WTC11 (cell line): ENCODE results near the gene DOP1B. TPM values are rescaled to one million over a fixed set of nuclear protein-coding genes. Genes with fewer than 3 reads are reported as not detected.

Source experiments
- ATAC-seq: fragments of 200-7000 bp; cut with Tn5 transposase; 2 replicates; pipeline ENCODE4 v1.10.0; 2021; ENCODE audit warnings: mild to moderate bottlenecking, moderate library complexity
- CTCF ChIA-PET: fragments of 300-600 bp; sonication (Branson Sonifier 250); formaldehyde crosslinking; loops from one replicate; lab custom pipeline; 2021; ENCODE audit warnings: antibody characterized with exemption; lab: Charles Lee
- POLR2A ChIA-PET: fragments of 350-600 bp; sonication (Branson Sonifier 250); formaldehyde crosslinking; loops from one replicate; lab custom pipeline; 2021; ENCODE audit warnings: antibody characterized with exemption; lab: Charles Lee
- DNase-seq: peaks from one replicate; pipeline ENCODE4 v3.0.0; 2021; ENCODE audit warnings: low spot score
- H3K27ac Mint-ChIP-seq: 2 replicates; pipeline ENCODE4 v1.8.0; 2021; ENCODE audit warnings: mixed read lengths
- H3K27me3 Mint-ChIP-seq: 2 replicates; pipeline ENCODE4 v1.8.0; 2021; ENCODE audit warnings: low read depth, mild to moderate bottlenecking, moderate library complexity, mixed read lengths
- H3K36me3 Mint-ChIP-seq: 2 replicates; pipeline ENCODE4 v1.8.0; 2021; ENCODE audit warnings: mixed read lengths
- H3K4me1 Mint-ChIP-seq: 2 replicates; pipeline ENCODE4 v1.8.0; 2022; ENCODE audit warnings: mixed read lengths
- H3K4me3 Mint-ChIP-seq: 2 replicates; pipeline ENCODE4 v1.8.0; 2021; ENCODE audit warnings: mild to moderate bottlenecking, moderate library complexity, mixed read lengths
- H3K9me3 Mint-ChIP-seq: 2 replicates; pipeline ENCODE4 v1.8.0; 2021; ENCODE audit warnings: mixed read lengths
- AFF4 ChIP-seq: sonication (generic); formaldehyde crosslinking; IDR thresholded peaks from 2 replicates; pipeline ENCODE4 v1.8.1; 2023; ENCODE audit warnings: mild to moderate bottlenecking, missing genetic modification reagents, borderline replicate concordance
- CREM ChIP-seq: sonication (generic); formaldehyde crosslinking; IDR thresholded peaks from 2 replicates; pipeline ENCODE4 v1.8.1; 2022; ENCODE audit warnings: mild to moderate bottlenecking, missing genetic modification reagents, moderate library complexity
- E2F5 ChIP-seq: sonication (generic); formaldehyde crosslinking; IDR thresholded peaks from 2 replicates; pipeline ENCODE4 v1.8.1; 2022; ENCODE audit warnings: mild to moderate bottlenecking, moderate library complexity, missing genetic modification reagents
- ERG ChIP-seq: fragments of 250-450 bp; sonication (Bioruptor Pico); IDR thresholded peaks from 2 replicates; pipeline ENCODE4 v1.8.0; 2021; ENCODE audit warnings: mild to moderate bottlenecking
- ETV6 ChIP-seq: sonication (generic); formaldehyde crosslinking; IDR thresholded peaks from 2 replicates; pipeline ENCODE4 v1.8.1; 2022; ENCODE audit warnings: mild to moderate bottlenecking, missing genetic modification reagents
- FOXP4 ChIP-seq: sonication (generic); formaldehyde crosslinking; IDR thresholded peaks from 2 replicates; pipeline ENCODE4 v1.8.0; 2022; ENCODE audit warnings: mild to moderate bottlenecking, missing genetic modification reagents
- GABPB1 ChIP-seq: sonication (generic); formaldehyde crosslinking; IDR thresholded peaks from 2 replicates; pipeline ENCODE4 v1.8.1; 2023; ENCODE audit warnings: mild to moderate bottlenecking, missing genetic modification reagents
- GTF2I ChIP-seq: fragments of 250-450 bp; sonication (Bioruptor Pico); conservative IDR thresholded peaks from 2 replicates; pipeline ENCODE4 v1.4.0; 2021; ENCODE audit warnings: mild to moderate bottlenecking
- HMGXB4 ChIP-seq: sonication (generic); formaldehyde crosslinking; IDR thresholded peaks from 2 replicates; pipeline ENCODE4 v1.8.1; 2023; ENCODE audit warnings: mild to moderate bottlenecking, moderate library complexity, missing genetic modification reagents
- IRF2 ChIP-seq: sonication (generic); formaldehyde crosslinking; IDR thresholded peaks from 2 replicates; pipeline ENCODE4 v1.8.0; 2022; ENCODE audit warnings: low read depth, missing genetic modification reagents, borderline replicate concordance
- NFYB ChIP-seq: sonication (generic); formaldehyde crosslinking; conservative IDR thresholded peaks from 2 replicates; pipeline ENCODE4 v1.8.0; 2022; ENCODE audit warnings: low read depth, missing genetic modification reagents
- PRDM15 ChIP-seq: sonication (generic); formaldehyde crosslinking; IDR thresholded peaks from 2 replicates; pipeline ENCODE4 v1.8.0; 2022; ENCODE audit warnings: missing genetic modification reagents
- SP1 ChIP-seq: sonication (generic); formaldehyde crosslinking; conservative IDR thresholded peaks from 2 replicates; pipeline ENCODE4 v1.8.1; 2022; ENCODE audit warnings: missing genetic modification reagents
- ZBTB43 ChIP-seq: sonication (generic); formaldehyde crosslinking; IDR thresholded peaks from 2 replicates; pipeline ENCODE4 v1.8.1; 2023; ENCODE audit warnings: mild to moderate bottlenecking, missing genetic modification reagents
- ZNF219 ChIP-seq: sonication (generic); formaldehyde crosslinking; IDR thresholded peaks from 2 replicates; pipeline ENCODE4 v1.8.0; 2023; ENCODE audit warnings: missing genetic modification reagents, mild to moderate bottlenecking, borderline replicate concordance
- ZNF232 ChIP-seq: sonication (generic); formaldehyde crosslinking; IDR thresholded peaks from 2 replicates; pipeline ENCODE4 v1.8.0; 2022; ENCODE audit warnings: mild to moderate bottlenecking, missing genetic modification reagents
- total RNA-seq: library from RNA; stranded (reverse); gene quantifications from 3 replicates; pipeline ENCODE4 v1.2.3, GENCODE V29; 2021

The DOP1B gene
- total RNA-seq, 1 experiment from 2014 or later = 11.4 TPM

- Mint-ChIP-seq H3K36me3 (peaks cover 3% of the 10 kb centered on the region; the same call in 1 of the 2 replicates), H3K27me3 (no peaks in the 10 kb centered on the region), H3K27ac (peak overlapping the region; percentile 86; the same call in 1 of the 2 replicates), H3K4me3 (no peak overlapping the region), H3K4me1 (peaks cover 8% of the 10 kb centered on the region), H3K9me3 (no peaks in the 10 kb centered on the region)
- ATAC-seq = no peak
- no peak for TF ChIP-seq AFF4
- no peak for TF ChIP-seq ZNF232 (CRISPR knock-in tag)
- no peak for TF ChIP-seq E2F5 (CRISPR knock-in tag)
- no peak for TF ChIP-seq ZBTB43 (CRISPR knock-in tag)
- TF ChIP-seq IRF2 (CRISPR knock-in tag) = no peak
- no peak for TF ChIP-seq SP1 (CRISPR knock-in tag)
- TF ChIP-seq NFYB = no peak
- no peak for TF ChIP-seq CREM (CRISPR knock-in tag)
- no peak for TF ChIP-seq GTF2I (CRISPR knock-in tag)
- no peak for TF ChIP-seq ERG (CRISPR knock-in tag)
- no peak for TF ChIP-seq HMGXB4 (CRISPR knock-in tag)
- TF ChIP-seq ZNF219 = no peak
- TF ChIP-seq FOXP4 = no peak
- TF ChIP-seq GABPB1 (CRISPR knock-in tag) = no peak
- TF ChIP-seq ETV6 (CRISPR knock-in tag) = no peak
- TF ChIP-seq PRDM15 (CRISPR knock-in tag) = no peak
- no peak for DNase-seq
- POLR2A ChIA-PET = interaction anchor here (0.6 kb wide), 1 partner anchor 322 kb away, joined by 3 read pairs; no protein-coding TSS in a partner anchor
- CTCF ChIA-PET = interaction anchor here (0.7 to 2.1 kb wide), 3 partner anchors 26 to 100 kb away, joined by 3 to 5 read pairs (median 4); no protein-coding TSS in a partner anchor
Measured at GRCh38 chr21:36204980-36205379, 48.4 kb downstream of the DOP1B start.
